GM19351 (cell line): ENCODE data around the gene NKAIN2.

Source experiments
- ATAC-seq: cut with Tn5 transposase; IDR thresholded peaks from one replicate; pipeline ENCODE4 v1.9.1; 2021; ENCODE audit warnings: mild to moderate bottlenecking, moderate library complexity; ENCODE audit not compliant: unreplicated experiment

NKAIN2 gene

DNA sequence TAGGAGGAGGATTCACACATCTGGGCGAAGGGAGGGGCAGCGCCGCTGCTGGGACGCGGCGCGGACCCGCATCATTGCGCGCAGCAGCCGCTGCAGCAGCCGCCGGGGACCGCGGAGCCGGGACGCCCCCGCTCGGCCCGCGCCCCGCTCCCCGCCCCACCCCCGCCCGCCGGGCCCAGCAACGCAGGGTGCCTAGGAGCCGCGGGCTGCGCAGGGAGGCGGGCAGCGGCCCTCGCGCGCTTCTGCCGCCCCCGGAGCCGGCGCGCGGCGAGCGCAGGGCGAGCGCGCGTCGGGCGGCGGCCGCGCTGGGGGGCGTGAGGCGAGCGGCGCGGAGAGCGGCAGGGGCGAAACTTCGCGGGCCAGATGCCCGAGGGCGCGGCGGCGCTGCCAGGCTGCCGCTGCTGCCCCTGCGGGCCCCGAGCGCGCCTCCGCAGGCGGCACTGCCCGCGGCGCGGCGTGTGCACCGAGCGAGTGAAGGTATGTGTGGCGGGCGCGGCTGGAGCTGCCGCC, at the start of gene NKAIN2:
TSS of gene NKAIN2 (plus strand) at position 362 of the 510 bp plus-strand sequence.
- peak; percentile 26 for ATAC-seq

DNA sequence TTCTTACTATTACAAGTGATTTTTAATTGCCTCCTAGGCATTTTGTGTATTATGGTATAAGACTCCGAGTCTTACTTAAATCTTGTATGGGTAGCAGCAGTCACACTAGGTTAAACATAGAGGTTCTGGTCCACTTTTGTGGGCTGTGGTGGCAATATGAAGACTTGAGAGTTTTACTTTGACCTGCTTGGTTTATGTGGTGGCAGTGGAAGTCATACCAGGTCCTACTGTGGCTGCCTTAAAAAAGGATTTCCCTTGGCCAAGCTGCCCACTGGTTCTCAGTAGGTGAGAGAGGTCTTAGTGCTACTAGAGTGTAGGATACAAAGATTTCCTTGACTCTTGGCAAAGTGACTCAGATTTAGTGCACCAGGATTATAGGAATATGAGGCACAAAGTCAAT, 44.2 kb upstream of the NKAIN2 start:
- ATAC-seq: no peak

DNA sequence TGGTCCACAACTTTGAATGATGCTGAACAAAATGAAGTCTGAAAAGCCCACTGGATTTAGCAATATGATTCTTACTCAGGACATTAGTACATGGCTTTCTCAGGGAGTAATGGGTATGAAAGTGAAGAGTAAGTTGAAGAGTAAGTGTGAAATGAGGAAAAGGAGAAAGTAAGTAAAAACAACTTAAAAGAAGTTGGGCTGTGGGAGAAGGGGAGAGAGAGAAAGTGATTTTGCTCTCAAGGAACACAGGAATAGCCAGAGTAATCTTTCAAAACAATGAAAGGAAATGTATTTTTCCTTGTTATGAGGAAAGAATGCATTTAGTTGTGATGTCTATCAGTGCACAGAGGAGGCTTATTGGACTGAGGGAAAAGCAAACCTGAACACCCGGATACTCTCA, 39.8 kb upstream of the NKAIN2 start:
- ATAC-seq: no peak

DNA sequence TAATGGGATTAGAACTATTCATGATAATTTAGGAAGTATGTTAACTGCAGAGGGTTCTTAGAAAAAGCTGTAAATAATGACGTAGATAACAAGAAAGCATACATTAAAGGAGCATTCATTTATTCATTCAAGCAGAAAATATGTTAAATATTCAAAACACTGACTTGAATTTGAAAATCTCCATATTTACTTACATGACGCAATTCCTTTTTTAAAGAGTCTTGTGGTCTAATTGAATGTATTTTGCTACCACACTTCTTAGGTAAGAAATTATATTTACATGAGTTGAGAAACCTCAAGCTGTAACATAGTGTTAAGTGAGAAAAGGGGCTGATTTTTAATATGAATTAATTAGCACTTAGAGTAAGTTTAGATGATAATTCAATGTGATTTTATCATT, 38.9 kb upstream of the NKAIN2 start:
- no peak for ATAC-seq

DNA sequence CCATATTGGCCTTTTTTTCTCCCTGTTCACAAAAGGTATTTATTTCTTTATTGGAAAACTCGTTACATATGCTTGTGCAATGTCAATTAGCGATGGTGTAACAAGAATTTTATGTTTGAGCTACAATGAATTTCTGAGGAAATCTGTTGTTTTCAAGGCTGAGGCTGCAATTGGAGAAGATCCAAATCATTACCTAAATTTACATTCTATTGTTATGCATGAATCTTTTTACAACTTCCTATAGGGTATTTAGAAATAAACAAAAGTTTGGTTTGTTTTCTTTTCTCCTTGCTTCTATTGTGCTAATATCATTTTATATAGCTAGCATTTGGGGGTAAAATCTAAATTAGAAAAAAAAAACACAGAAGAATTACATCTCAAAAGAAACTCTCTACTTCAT, 34.7 kb upstream of the NKAIN2 start:
- no peak for ATAC-seq

DNA sequence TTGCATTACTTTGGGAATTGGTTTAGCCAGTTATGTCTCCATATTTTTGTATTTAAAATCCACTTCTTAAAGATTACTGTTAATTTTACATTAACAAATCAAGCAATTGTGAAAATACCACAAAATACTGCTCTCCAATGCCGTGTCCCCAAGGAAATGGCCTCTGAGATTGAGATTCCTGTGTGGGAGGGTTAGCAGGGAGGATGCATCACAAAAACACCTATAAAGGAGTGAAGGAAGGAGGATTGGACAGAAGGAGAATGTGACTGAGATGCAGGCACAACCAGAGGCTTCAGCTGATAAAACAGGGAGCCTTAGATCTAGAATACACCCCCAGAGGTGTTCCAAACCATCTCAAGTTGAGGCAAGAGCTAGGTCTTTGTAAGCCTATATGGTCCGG, 34.2 kb upstream of the NKAIN2 start:
- ATAC-seq: peak; percentile 13

DNA sequence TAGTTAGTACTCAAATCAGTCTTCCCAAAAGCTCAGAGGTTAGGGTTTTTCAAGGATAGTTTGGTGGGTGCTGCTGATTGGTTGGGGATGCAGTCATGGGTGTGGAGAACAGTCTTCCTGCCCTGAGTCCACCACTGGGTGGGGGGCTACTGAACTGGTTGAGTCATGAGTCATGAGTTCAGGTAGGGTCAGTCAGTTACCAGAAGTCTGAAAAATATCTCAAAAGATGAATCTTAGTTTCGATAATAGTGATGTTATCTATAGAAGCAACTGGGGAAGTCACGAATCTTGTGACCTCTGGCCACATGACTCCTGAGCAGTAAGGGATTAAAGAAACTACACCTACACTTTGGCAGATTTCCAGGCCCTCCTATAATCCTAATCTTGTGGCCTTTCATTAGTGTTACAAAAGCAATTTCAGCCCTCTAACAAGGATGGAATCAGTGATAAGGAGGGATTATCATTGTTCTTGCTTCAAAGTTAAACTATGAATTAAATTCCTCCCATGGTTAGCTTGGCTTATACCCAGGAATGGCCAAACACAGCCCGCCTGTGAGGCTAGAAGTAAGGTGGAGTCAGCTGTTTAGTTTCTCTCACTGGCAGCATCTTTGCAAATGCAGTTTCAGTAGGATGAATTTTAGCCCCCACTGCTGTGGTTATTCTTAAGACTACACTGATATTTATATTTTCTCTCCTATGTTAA, 33.3 kb upstream of the NKAIN2 start:
- peak; percentile 42 for ATAC-seq

DNA sequence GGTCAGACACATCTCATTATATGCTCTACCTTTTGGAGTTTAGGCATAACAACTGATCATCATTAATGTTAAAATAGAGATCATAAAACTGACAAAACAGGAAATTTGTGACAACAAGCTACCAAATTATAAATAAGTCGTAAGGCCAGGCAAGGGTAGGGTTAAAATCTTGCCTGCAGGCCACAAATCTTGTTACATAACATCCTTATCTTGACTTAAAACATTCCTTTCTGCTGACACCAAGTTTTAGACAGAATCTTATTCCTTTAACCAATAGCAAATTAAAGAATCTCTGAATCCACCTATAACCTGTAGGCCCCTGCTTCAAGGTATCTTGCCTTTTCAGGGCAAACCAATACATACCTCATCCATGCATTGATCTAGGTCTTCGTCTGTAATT, 32.5 kb upstream of the NKAIN2 start:
- no peak for ATAC-seq

DNA sequence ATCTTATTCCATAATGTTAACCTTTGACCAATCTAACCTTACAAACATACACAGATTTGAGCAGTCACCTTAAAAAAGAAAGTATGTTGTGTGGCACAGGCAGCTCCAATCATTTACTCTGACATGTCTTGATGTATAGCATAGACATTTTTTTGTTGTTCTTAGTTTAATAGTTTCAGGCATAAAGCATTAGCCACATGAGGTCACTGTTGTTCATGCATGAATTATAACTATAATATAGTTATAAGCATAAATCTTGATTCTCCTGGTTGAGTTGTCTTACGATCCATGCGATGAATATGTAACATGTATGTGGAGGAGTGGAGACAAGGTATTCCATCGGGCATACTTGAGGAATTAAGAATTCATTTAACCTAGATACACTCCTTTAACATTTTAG, 26.1 kb upstream of the NKAIN2 start:
- no peak for ATAC-seq

DNA sequence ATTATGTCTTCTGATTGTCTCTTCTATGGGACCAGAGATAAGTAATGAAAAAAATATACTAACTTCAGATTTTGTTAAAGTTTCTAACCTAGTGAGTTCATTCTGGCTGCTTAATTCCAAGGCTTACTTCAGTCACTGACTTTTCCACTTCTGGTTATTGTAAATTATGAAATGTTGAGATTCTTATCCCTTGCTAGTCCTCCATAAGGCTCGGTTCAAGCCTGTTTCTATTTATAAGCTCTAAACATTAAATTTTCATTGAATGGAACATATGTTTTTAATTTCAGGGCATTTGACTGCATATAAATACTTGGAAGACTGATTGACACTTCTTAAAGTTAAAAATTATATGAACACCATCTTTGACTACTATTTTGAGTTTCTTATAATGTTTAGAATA, 23.6 kb upstream of the NKAIN2 start:
- no peak for ATAC-seq

DNA sequence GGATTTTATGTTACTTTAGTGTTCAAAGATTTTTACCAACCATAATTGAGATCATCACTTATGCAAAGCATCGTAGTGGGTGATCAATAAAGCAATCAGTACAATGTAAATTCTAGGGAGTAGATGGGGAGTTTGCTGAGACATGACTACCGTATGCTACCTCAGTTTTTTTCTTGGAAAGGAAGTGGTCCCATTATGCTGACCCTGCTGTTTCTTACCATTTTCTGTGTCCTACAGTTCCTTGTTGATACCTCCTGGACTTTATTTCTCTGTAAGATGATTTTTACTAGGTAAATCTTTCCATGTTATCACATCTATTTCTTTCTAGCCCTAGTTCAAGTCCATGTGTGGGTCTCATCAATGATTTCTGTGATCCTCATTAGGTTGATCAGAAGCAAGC, 19.3 kb upstream of the NKAIN2 start:
- ATAC-seq: no peak

DNA sequence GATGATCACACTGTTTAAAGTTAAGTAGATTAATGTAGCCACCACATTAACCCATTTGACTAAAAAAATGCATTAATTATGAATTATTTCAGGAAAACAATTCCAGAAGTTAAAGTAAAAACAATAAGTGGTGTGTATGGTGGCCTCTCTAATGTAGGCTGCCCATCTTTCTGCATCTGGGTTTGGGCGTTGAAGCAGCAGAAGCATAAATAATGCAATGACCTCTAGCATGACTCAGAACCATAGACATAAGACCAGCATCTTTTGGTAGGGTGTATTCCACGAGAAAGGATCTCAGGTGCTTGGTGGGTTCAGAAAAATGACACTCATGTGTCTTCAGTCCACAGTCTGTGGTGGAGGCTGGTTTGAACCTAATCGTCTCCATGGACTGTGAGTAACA, 18.6 kb upstream of the NKAIN2 start:
- no peak for ATAC-seq

DNA sequence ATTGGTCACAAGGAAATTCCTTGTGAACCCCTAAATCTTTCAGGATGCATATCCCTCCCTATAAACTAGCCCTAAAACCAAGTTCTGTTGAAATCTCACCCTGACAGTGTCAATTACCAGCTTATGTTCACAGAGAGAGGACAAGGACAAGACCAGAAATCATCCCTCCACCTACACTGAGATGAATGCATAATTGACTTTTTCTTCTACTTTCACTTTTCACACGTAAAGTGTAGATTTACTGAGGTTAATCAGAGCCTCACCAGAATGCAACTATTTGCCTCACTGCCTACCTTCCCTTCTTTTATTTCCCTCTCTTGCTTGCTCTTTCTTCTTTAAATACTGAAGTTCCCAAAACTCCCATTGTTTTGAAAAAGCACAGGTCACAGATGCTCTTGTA, 15.3 kb upstream of the NKAIN2 start:
- peak; percentile 63 for ATAC-seq

DNA sequence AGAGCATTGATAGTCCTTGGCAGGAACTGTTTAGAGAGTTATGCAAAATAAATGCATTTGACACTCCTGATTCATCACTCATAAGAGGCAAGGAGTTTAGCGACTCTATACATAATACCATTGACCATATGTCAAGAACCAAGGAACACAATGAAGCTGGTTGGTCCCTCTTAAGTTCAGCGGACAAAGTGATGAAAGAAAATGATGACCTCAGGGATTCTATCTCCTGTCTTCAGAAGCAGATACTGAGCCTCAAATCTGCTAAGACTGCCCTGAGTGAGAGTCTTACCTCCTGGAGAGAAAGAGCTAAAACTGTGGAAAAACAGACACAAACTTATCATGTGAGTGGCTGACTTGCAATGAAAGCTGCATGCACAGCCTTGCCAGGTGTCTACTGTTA, 9.5 kb upstream of the NKAIN2 start:
- ATAC-seq: no peak

DNA sequence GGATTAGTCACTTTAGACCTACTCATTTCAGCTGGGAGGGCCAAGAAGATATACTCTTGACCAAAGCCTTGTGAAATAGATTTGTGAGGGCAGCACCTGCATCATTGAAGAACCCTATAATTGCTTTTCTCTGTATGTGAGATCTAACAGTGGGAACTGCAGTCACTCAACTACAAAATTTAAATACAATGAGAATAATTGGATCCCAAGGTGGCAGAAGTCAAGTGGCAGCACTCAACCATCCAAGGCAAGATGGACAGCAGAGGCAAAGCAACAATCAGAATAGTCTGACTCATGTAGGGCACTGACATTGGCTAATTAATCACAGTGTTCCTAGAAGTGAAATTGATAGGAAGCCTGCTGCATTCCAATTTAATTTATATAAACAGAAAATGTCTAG, 8.9 kb upstream of the NKAIN2 start:
- no peak for ATAC-seq

DNA sequence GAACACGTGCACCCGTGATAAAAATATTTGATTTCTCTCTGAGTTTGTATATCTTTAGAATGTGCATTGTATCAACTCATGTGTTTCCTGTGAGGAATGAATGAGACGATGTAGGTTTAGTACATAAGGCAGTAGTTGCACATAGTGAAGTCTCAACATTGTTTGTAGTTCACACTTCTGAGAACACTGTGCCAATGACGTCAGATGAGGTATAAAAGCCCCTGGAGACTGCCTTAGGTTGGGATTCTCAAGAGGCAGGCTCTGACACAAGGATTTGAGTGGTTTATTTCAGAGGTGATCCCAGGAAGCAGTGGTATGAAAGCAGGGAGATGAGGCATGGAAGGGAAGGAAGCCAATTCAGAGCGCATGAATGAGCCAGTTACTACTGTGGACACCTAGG, 2.6 kb upstream of the NKAIN2 start:
- ATAC-seq: no peak

DNA sequence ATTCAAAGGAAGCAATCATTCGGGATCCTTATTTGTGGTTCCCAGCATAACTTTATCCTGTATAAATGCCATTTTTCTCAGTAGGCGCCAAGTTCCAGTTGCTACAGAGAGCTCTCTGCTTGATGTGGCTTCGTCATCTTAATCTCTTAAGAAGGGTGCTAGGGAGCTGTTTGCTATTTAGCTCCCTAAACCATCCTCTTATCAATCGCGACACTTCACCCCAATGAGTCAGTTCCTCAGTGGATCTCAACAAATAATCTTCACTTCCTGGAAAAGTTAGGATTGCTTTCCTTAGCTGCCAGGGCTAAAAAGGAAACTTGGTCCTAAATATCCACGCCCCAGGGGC, 1.3 kb upstream of the NKAIN2 start:
- ATAC-seq: peak; percentile 11

DNA sequence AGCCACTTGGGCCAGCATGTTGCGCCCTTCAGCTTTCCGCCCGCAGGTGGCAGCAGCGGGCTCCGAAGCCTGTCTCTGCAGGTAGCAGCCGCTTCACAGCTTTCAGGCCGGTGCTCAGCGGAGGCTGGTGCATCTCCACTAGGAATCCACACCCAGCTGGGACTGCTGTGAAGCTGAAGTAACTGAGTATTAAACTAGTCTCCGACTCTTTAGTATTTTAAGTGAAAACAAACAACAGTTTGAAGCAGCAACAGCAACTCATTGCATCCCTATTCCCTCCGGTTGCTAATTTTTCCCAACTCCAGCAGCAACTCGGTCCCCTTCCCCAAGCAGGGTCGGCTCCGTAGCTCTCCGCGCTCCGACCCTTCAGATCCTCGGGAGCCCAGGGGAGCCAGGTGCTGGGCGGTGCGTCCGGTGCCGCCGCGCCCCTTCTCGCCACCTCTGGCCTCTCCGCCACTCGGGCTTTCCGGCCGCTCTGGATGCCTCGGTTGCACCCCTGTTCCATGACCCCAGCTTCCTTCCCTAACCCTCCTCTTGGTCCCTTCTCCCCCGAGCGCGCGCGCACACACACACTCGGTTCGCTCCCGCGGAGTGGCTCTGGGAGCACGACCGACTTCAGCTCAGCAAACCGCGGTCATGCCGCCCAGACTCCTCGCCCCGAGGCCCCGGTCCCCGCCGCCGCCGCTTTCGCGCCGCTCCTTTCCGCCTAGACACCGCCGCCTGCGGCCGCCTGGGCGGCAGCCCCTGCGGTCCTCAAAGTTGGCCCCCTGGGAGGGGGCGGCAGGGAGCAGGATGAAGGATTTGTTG, 765 bp upstream of the NKAIN2 start:
- peak; percentile 97 for ATAC-seq

DNA sequence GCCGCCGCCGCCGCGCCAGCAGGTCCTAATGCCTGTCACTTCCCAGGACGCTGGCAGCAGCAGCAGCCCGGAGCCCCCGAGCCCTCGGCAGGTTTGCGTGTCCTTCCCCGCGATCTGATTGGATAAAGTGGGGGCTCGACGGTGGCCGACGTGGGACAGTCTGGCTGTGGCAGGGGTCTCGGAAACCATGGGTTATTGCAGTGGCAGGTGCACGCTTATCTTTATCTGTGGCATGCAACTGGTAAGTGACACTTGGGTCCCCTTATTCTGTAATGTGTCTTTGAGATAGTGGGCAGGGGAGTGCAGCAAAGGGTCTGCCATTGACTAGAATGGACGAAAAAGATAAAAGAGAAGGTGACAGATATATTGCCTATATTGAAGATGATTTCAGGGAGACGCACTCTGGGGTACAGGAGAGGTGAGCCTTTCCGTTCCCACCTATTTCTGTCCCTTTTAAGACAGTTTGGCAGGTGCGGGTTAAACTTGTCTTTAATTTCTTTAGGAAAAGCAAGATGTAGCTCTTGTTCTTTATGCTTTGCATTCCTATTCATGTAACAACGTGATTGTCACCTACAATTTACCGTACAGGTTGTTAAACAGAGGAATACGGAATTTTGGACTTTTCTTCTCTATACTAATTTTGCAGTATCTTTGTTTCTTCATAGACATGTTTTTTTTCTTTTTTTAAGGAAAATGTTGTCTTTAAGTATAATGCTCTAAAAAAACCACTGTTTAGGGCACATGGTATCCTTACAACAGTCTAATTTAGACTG, 535 bp downstream of the NKAIN2 start:
- no peak for ATAC-seq

DNA sequence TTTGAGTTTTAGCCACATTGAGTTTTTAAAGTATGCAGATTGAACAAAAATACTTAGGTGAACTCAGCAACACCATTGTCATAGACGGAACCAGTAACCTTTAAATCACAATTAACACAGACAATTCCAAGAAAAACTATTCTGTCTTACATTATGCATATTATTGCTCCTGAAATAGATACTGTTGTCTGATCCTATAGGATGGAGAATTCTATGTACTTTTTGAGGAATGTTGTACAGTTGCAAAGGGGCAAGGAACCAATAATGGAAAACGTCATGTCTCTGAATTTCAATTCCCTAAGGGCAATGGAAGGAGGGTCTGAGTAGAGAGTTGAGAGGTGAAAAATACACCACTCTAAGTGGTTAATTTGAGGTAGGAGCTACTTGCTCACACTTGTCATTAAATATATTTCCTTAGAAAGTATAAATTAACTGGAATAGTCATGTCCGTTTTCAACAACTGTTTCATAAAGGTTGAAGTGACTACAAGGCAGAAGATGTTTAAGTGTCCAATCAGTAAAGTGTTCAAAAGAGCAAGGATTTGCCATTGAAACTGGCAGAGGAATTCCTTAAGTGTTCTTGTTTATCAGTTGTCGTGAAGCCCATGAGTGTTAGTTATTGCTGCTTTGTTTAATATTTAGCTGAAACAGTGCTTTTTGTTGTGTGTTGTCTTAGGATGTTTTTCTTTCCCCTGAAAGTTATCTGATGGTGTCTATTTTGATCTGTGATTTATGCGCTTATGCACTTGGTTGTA, 1.3 kb downstream of the NKAIN2 start:
- no peak for ATAC-seq

DNA sequence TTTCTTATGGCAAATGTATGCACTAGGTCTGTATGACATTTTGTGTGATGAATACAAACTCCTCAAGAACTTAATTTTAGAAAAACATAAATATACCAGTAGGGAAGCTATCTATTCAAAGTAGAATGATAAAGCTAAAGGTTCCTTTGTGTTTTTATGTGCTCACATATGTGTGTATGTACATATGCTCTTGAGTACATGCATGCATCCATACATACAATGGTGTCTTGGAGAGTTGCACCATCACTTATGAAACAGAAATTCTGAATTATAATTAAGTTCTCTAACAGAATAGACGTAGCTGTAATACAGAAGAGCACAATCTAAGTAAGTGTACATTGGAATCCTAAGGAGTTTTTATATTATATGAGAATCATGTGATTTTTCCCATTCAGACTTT, 2.3 kb downstream of the NKAIN2 start:
- no peak for ATAC-seq
